Hindlimb muscle (tissue), 1 donor: ENCODE results near the gene TUBB8B. TPM values are rescaled to one million over a fixed set of nuclear protein-coding genes. Genes with fewer than 3 reads are reported as not detected.
"Not testable (repeated sequence)": the region's sequence is repeated elsewhere in the genome, so short reads cannot be mapped to it uniquely, and the experiment has no call there.

ENCODE experiments used
- DNase-seq: peaks from one replicate; pipeline ENCODE4 v3.0.0-alpha.2; 2013
- polyA plus RNA-seq: library from polyadenylated mRNA; unstranded; fragments of 120-200 nt; gene quantifications from one replicate; pipeline ENCODE4 v1.2.1, GENCODE V29; 2013; ENCODE audit not compliant: insufficient read length

The TUBB8B gene
- polyA plus RNA-seq, result not detected

DNA sequence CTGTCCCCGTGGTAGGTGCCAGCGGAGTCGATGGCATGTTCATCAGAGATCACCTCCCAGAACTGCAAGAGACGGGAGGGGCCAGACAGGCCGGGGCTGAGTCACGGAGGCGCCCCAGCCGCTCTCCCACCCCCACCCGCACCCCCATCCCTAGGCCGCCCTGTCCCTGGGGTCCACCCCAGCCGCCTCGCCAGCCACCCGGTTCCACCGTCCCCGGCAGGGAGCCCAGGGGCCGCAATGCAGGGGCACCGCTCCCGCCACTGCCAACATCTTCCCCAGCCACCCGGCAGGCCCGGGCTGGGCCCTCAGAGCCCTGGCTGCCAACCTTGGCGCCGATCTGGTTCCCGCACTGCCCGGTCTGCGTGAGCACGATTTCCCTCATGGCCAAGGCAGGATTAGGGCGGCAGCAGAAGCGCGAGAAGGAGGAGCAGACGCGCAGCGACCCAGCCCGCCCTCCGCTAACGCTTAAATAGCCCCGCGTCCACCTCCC lies at the start of gene TUBB8B:
Gene TUBB8B (minus strand): TSS at position 440 of the 490 bp plus-strand sequence. CDS start 58 bp downstream, at position 382.
- DNase-seq, result not testable (repeated sequence)

DNA sequence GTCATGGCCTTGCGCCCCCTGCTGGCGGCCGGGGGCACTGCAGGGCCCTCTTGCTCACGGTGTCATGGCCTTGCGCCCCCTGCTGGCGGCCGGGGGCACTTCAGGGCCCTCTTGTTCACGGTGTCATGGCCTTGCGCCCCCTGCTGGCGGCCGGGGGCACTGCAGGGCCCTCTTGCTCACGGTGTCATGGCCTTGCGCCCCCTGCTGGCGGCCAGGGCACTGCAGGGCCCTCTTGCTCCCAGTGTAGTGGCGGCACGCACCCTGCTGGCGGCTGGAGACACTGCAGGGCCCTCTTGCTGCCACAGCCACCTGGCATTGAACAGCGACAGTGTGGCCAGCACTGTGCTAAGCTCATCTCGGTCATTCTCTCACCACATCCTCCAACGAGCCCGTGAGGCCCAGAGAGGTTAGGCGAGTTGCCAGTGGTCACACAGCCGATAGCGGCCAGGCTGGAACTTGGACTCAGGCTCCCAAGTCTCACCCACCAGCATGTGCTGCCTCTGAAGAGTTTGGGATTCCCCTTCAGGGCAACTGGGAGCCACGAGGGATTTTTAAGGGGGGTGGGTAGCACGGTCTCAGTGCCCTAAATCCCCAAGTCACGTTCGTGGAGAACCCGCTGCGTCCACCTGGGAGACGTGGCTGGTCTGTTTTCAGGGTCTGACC lies 48.0 kb upstream of the TUBB8B start:
- DNase-seq, result not testable (repeated sequence)

DNA sequence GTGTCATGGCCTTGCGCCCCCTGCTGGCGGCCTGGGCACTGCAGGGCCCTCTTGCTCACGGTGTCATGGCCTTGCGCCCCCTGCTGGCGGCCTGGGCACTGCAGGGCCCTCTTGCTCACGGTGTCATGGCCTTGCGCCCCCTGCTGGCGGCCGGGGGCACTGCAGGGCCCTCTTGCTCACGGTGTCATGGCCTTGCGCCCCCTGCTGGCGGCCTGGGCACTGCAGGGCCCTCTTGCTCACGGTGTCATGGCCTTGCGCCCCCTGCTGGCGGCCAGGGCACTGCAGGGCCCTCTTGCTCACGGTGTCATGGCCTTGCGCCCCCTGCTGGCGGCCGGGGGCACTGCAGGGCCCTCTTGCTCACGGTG lies 47.3 kb upstream of the TUBB8B start:
- DNase-seq, result not testable (repeated sequence)

DNA sequence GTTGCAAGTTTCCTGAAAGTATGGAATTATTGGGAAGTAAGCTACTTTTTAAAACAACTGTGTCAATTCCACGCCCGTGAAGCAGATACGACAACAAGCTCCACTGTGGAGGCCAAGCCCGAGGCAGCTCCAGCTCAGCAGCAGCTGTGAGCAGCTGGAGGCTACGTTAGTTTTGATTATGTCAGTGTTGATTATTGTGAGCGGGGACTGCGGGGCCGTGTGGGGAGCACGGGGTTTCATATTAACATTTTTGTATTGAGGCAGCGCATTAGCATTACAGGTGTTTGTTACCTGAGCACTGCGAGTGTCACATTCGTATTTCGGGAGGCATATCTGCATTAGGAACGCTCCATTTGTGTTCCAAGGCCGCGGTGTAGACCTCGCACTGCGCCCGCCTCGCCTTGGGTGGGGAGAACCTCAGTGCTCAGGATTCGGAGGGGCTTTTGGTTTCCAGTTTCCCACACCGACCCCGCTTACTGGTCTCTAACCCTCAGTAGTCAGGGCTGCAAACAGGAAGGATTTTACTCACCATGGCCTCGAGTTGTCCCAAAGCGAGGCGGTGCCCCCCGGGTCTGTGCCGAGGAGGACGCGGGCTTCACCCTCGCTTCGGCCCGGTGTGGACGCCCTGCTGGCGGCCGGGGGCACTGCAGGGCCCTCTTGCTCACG lies 46.8 kb upstream of the TUBB8B start:
- DNase-seq, result not testable (repeated sequence)

DNA sequence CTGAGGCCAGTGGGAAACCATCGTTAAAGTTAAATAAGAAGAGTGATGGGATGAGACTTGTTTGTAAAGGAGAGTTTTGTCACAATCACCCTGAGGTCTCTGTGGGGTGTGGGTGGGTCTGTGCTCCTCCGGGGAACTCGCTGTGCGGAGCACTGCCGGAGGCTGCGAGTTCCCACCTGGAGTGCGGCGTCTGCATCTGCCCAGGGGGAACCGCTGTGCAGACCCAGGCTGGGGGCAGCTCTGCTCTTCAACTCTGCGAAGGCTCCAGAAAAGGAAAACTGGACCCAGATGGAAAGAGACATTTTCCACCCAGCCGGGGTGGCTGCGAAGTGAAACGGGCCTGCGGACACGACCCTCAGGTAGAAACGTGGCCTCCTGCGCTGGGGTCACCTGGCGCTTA lies 46.2 kb upstream of the TUBB8B start:
- DNase-seq, result not testable (repeated sequence)

DNA sequence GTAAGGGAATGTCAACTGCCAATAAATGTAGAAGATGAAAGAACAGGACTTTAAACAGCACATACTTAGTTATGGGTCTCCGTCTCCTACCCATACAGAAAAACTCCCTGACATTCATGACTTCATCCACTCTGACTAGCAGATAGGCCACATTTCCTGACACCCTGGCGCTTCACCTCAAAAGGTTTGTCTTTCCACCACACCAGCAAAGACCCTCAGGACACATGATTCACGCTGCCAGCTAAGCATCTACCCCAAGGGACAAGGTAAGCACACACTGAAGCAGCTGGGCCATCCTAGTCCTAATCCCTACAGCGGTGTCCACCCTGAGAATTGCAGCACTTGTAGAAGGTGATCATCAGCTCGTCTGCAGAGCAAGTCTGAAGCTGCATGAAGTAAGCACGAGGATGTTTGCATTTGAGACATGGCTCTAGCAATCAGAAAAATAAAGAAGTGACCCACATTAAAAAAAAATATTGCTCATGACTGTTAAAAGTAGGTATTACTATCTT lies 44.5 kb upstream of the TUBB8B start:
- not testable (repeated sequence) for DNase-seq

DNA sequence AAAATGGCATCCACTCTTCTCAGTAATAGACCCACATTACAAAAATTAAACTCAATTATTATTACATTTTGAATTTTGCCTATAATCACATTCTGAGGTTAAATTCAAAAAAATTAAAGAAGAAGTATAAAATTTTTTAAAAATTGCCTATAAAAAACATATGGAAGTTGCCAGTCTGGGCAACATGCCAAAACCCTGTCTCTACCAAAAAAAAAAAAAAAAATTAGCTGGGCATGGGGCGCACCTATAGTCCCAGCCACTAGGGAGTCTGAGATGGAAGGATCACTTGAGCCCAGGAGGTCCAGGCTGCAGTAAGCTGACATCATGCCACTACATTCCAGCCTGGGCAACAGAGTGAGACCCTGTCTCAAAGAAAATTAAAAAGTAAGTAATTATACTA lies 42.1 kb upstream of the TUBB8B start:
- not testable (repeated sequence) for DNase-seq

DNA sequence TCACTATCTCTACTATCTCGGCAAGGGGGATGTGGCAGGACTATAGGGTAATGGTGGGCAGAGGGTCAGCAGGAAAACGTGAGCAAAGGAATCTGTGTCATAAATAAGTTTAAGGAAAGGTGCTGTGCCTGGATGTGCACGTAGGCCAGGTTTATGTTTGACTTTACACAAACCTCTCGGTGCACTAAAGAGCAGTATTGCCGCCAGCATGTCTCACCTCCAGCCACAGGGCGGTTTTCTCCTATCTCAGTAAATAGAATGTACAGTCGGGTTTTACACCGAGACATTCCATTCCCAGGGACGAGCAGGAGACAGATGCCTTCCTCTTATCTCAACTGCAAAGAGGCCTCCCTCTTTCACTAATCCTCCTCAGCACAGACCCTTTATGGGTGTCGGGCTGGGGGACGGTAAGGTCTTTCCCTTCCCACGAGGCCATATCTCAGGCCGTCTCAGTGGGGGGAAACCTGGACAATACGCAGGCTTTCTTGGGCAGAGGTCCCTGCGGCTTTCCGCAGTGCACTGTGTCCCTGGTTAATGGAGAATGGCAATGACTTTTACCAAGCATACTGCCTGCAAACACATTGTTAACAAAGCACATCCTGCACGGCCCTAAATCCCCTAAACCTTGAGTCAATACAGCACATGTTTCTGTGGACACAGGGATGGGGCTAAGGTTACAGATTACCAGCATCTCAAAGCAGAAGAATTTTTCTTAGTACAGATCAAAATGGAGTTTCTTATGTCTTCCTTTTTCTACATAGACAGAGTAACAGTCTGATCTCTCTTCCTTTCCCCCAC lies 41.2 kb upstream of the TUBB8B start:
- not testable (repeated sequence) for DNase-seq

DNA sequence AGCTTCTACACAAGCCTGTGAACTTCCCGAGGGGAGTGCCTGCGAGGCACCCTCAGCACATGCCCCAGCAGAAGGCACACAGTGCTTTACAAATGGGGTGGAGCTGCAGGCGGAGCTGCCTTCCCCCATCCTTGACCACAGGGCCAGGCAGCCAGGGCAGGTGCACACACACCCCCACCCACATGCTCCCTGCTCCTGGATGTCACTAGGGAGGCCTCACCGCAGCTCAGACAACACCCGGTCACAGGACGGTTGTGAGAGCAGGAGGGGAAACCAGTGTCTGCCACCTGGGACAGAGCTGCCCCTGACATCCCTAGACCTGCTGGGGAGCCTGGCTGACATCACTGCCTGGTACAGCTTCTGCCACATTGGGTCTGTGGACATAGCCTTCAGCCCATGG lies 39.7 kb upstream of the TUBB8B start:
- not testable (repeated sequence) for DNase-seq

DNA sequence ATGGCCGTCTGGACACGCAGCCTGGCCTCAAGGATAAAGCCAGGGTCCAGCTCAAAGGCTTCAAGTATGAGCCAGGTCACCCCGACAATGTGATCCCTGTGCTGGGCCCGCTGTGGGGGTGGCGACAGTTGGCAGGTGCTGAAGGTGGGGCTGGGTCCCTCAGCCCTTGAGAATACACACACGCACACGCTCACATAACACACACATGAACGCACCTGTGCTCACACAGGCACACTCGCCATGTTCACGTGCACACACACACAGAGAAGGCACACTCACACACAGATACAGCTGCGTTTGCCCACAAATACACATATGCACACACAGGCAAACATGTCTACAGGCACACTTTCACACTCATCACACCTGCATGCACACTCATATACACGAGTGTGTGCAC lies 35.4 kb upstream of the TUBB8B start:
- not testable (repeated sequence) for DNase-seq

DNA sequence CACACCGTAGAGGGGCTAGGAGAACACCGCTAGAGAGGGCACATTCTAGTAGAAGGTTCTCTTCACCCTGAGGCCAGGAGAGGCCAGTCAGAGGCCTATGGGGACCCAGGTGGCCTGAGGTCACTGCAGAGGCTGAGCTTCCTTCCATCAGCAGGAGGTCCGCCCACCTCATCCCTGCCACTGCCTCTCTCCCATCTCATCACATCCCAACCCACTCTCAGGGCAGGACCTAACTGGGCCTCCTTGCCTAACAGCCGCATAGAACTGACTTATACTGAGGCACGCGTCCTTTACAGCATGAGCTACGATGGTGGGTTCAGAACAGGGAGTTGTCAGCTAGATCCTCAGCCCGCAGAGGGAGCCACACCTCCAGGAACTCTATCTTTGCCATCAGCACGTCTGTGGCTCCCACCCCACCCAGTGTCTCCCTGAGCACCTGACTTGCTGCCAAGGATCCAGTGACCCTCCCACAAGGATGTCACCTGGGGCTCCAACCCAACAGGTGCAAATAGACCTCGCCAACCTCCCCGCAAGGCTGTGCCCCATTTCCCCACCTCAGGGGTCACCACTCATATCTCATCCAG lies 33.3 kb upstream of the TUBB8B start:
- DNase-seq, result not testable (repeated sequence)

DNA sequence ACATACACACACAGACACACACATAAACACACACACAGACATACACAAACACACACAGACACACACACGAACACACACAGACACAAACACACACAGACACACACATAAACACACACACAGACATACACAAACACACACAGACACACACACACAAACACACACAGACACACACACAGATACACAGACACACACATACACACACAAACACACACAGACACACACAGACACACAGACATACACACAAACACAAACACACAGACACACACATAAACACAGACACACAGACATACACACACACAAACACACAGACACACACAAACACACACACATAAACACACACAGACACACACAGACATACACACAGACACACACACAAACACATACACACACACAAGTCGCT lies 31.5 kb upstream of the TUBB8B start:
- DNase-seq, result not testable (repeated sequence)

DNA sequence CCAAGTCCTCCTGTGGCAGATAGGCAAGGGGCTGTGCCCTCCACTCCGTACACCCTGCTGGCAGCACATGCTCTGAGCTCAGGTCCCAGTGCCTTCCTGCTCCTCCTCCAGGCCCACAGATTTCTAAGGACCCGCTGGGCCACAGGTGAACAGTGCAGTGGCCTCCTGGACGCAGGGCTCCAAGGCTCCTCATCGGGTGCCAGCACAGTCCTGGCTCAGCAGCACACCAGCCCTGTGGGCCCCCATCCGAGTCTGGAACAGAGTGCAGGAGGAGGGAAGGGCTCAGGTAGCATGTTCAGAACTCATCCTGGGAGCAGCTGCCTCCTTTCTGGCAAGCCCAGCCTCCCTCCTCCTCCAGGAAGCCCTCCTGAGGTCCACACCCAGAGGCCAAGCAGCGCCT lies 30.8 kb upstream of the TUBB8B start:
- not testable (repeated sequence) for DNase-seq

DNA sequence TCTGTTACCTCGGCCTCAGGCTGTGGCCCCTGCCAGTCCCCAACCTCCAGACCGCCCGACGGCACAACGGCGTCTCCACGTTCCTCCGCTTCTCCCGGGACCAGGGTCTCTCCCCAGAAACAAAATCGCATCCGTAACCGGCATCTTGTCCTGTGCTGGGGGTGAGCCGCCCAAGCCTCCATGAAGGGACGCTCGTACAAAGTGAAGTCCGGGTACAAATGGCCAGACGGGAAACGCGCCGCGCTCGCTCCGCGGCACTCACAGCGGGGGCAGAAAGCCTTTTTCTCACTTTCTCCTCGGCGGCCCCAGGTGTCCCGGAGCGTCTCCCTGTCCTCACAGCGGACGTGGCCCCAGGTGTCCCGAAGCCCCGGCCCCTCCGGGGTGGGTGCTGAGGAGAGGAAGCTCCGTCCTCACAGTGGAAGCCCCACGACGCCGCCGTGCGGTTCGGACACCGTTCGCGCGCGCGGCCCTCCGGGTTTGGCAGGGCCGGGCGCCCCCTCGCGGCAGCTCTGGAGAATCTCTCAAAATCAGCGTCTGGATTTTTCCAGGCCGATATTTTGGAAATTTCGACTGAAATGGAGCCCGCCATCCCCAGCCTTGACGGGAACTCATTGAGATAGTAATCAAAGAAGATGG lies 26.2 kb upstream of the TUBB8B start:
- not testable (repeated sequence) for DNase-seq

DNA sequence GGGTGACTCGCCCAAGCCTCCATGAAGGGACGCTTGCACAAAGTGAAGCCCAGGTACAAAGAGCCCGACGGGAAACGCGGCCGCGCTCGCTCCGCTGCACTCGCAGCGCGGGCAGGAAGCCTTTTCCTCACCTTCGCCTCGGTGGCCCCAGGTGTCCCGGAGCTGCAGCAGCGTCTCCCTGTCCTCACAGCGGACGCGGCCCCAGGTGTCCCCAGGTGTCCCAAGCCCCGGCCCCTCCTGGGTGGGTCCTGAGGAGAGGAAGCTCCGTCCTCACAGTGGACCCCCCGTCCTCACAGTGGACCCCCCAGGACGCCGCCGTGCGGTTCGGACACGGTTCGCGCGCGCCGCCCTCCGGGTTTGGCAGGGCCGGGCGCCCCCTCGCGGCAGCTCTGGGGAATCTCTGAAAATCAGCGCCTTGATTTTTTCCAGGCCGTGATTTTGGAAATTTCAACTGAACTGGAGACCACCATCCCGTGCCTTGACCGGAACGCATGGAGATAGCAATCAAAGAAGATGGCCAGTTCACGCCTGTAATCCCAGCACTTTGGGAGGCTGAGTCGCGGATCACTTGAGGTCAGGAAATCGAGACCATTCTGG lies 23.9 kb upstream of the TUBB8B start:
- DNase-seq, result not testable (repeated sequence)

DNA sequence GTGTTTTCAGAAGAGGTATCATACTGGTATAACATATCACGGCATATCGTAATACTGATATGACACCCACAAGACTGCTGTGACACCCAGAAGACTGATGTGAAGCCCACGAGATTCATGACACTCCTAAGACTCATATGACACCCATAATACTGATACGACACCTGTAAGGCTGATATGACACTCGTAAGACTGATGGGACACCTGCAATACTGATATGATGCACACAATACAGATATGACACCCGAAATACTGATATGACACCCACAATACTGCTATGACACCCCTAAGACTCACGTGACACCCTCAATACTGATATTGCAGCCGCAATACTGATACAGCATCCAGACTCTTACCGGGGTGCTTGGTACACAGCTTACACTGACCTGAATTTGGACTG lies 18.3 kb upstream of the TUBB8B start:
- not testable (repeated sequence) for DNase-seq

DNA sequence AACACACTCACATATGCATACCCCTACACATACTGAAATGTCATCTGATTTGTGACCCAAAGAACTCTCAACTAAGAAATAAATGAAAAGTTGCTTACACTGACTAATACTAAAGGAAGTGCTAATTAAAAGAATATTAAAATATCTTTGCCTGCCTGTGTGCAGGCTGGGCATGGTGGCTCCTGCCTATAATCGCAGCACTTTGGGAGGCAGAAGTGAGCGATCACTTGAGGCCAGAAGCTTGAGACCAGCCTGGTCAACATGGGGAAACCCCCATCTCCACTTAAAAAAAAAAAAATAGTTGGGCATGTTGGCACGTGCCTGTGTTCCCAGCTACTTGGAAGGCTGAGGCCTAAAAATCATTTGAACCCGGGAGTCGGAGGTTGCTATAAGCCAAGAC lies 14.9 kb upstream of the TUBB8B start:
- DNase-seq, result not testable (repeated sequence)

DNA sequence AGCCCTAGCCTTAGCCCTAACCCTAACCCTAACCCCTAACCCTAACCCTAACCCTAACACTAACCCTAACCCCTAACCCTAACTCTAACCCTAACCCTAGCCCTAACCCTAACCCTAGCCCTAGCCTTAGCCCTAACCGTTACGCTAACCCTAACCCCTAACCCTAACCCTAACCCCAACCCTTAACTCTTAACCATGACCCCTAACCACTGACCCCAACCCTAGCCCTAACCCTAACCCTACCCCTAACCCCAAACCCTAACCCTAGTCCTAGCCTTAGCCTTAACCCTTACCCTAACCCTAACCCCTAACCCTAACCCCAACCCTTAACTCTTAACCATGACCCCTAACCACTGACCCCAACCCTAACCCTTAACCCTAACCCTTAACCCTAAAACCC lies 14.2 kb upstream of the TUBB8B start:
- not testable (repeated sequence) for DNase-seq

DNA sequence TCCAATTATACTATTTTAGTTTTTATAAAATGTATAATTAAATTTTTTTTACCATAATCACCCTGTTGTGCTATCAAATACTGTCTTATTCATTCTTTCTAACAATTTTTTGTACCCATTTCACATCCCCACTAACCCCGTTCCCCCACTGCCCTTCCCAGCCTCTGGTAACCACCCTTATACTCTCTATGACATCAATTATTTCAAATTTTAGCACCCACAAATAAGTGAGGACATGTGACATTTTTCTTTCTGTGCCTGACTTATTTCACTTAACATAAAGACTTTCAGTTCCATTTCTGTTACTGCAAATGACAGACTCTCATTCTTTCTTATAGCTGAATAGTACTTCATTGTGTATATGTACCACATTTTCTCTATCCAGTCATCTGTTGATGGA lies 5.0 kb upstream of the TUBB8B start:
- DNase-seq, result not testable (repeated sequence)

DNA sequence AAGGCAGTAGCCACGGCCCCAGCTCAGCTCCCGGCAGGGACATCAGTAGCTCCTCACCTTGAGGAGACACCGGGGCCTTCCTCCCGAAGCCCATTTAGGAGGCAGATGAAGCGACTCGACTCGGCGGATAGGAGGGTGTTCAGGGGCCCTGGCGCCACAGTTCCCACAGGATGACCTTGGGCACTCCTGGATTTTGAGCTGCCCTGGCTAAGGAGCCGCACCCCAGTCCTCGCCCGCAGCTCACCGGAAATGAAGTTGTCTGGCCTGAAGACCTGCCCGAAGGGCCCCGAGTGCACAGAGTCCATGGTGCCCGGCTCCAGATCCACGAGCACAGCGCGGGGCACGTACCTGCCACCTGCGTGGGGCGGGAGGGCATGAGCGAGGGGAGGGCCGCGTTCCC lies 719 bp downstream of the TUBB8B start:
- DNase-seq, result not testable (repeated sequence)

DNA sequence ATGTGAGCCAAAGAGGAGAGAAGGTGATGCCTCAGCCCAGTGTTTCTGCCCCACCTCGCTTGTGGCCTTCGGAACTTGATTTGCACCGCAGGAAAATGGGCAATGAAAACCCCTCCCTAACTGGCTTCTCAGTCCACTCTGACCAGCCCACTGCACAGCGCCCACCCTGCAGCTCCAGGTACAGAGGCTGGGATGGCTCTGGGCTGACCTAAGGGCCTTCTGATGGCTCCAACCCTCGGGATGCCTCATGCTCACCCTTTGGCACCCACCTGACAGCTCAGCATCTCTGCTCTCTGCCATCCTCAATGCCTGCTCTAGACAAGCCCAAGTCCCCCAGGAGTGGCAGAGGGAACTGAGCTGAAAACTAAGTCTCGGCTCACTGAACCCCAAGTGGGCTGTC lies 36.2 kb downstream of the TUBB8B start:
- DNase-seq, result not testable (repeated sequence)

DNA sequence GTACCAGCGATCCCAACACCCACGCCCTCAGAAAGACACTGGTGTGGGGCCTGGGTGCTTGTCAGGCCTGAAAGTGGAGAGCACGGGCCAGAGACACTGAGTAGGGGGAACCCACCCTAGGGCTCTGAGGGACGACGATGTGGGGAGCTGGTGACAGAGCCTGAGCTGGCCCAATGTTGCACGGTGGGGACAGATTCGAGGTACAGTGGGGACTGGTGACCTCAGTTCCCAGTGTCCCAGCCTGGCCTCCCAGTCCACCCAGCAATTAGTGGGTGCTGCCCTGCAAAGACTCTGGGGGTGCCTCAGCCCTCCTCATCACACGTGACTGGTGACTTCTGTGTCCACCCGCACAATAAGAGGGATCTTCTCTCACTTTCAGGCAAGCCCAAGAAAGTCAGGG lies 36.6 kb downstream of the TUBB8B start:
- DNase-seq, result not testable (repeated sequence)
